ENCODE measurements around the gene TPMT. TPM values are rescaled to one million over a fixed set of nuclear protein-coding genes. Genes with fewer than 3 reads are reported as not detected.

The TPMT gene
- total and polyA plus RNA-seq, 10 donors = 7.4 to 16.8 (median 11.2) TPM

- DNase-seq = no peak
- 95 to 98% (median 95%) methylated on average over 5 of the region's 5 CpGs for WGBS, 5 donors
- H3K27ac ChIP-seq = no peak overlapping the region
- no peaks in the 10 kb centered on the region for H3K4me1 ChIP-seq
- no peaks in the 10 kb centered on the region for H3K27me3 ChIP-seq (replicated peaks in 1 of 7)
- no peaks in the 10 kb centered on the region for H3K9me3 ChIP-seq
- intact Hi-C loops (cut with DNase I; ENCODE audit: low total_unique reads) = no loop called here
- no peak overlapping the region for H3K4me3 ChIP-seq
- peaks cover 3 to 100% (median 66%) of the 10 kb centered on the region in 6 donors for H3K36me3 ChIP-seq
- TF ChIP-seq POLR2A (IDR thresholded peaks at IDR 0.05) = no peak
- no peak for TF ChIP-seq CTCF (IDR thresholded peaks at IDR 0.05 in 8 of 11, conservative IDR thresholded peaks at IDR 0.05 in 3 of 11)
- TF ChIP-seq POLR2AphosphoS5 (IDR thresholded peaks at IDR 0.05) = no peak
Observed at GRCh38 chr6:18138906-18139305, 16.0 kb downstream of the TPMT start.

GRCh38 chr6:18136260-18136659 is 18.6 kb downstream of the TPMT start:
- DNase-seq = no peak
- intact Hi-C loops (cut with DNase I; ENCODE audit: low total_unique reads) = no loop called here
- no peaks in the 10 kb centered on the region for H3K9me3 ChIP-seq
- WGBS, 5 donors = 93 to 100% (median 97%) methylated on average over 10 of the region's 10 CpGs
- no peaks in the 10 kb centered on the region for H3K27me3 ChIP-seq (replicated peaks in 1 of 7)
- TF ChIP-seq POLR2AphosphoS5 (IDR thresholded peaks at IDR 0.05) (no peak), CTCF (IDR thresholded peaks at IDR 0.05 in 8 of 11, conservative IDR thresholded peaks at IDR 0.05 in 3 of 11) (no peak), POLR2A (IDR thresholded peaks at IDR 0.05) (no peak)
- H3K27ac ChIP-seq = no peak overlapping the region
- H3K4me3 ChIP-seq = no peak overlapping the region
- H3K36me3 ChIP-seq = peaks cover 0 to 100% (median 63%) of the 10 kb centered on the region in 6 donors
- H3K4me1 ChIP-seq = no peaks in the 10 kb centered on the region

GRCh38 chr6:18135171-18135570 is 19.7 kb downstream of the TPMT start:
- intact Hi-C loops (cut with DNase I; ENCODE audit: low total_unique reads) = no loop called here

GRCh38 chr6:18132346-18132745 is 22.5 kb downstream of the TPMT start:
- no peak overlapping the region for H3K4me3 ChIP-seq
- H3K27ac ChIP-seq = no peak overlapping the region
- no peaks in the 10 kb centered on the region for H3K4me1 ChIP-seq
- H3K27me3 ChIP-seq (replicated peaks in 1 of 7) = no peaks in the 10 kb centered on the region
- no peak for DNase-seq
- TF ChIP-seq POLR2AphosphoS5 (IDR thresholded peaks at IDR 0.05) = no peak
- TF ChIP-seq POLR2A (IDR thresholded peaks at IDR 0.05) = no peak
- TF ChIP-seq CTCF (IDR thresholded peaks at IDR 0.05 in 8 of 11, conservative IDR thresholded peaks at IDR 0.05 in 3 of 11) = no peak
- 95 to 100% (median 98%) methylated on average over 3 of the region's 3 CpGs for WGBS, 5 donors
- no peaks in the 10 kb centered on the region for H3K9me3 ChIP-seq
- peaks cover 0 to 98% (median 52%) of the 10 kb centered on the region in 6 donors for H3K36me3 ChIP-seq
- intact Hi-C loops (cut with DNase I; ENCODE audit: low total_unique reads) = no loop called here

More at GRCh38 chr6:18135171-18135570, 19.7 kb downstream of the TPMT start:
- 87 to 98% (median 93%) methylated on average over 2 of the region's 2 CpGs for WGBS, 5 donors
- Histone ChIP-seq H3K4me1 (no peaks in the 10 kb centered on the region), H3K36me3 (peaks cover 0 to 100% (median 62%) of the 10 kb centered on the region in 6 donors), H3K9me3 (no peaks in the 10 kb centered on the region), H3K4me3 (no peak overlapping the region), H3K27me3 (replicated peaks in 1 of 7) (no peaks in the 10 kb centered on the region), H3K27ac (no peak overlapping the region)
- TF ChIP-seq POLR2A (IDR thresholded peaks at IDR 0.05) (no peak), POLR2AphosphoS5 (IDR thresholded peaks at IDR 0.05) (no peak), CTCF (IDR thresholded peaks at IDR 0.05 in 8 of 11, conservative IDR thresholded peaks at IDR 0.05 in 3 of 11) (no peak)
- DNase-seq = no peak
